GM19043 (cell line): ENCODE data around the gene HEXIM1.

Experiments
- ATAC-seq: cut with Tn5 transposase; IDR thresholded peaks from one replicate; pipeline ENCODE4 v1.9.1; 2021; ENCODE audit warnings: low read depth; ENCODE audit not compliant: unreplicated experiment

The HEXIM1 gene

GRCh38 chr17:45144199-45145034, 3.9 kb upstream of the HEXIM1 start:
- ATAC-seq, result no peak

- ATAC-seq, result no peak
These were observed 3.3 kb upstream of the HEXIM1 start for GRCh38 chr17:45145035-45145389.

GRCh38 chr17:45146166-45146565, 2.1 kb upstream of the HEXIM1 start:
- ATAC-seq, result no peak

GRCh38 chr17:45146592-45146889, 1.7 kb upstream of the HEXIM1 start:
- ATAC-seq, result no peak

DNA sequence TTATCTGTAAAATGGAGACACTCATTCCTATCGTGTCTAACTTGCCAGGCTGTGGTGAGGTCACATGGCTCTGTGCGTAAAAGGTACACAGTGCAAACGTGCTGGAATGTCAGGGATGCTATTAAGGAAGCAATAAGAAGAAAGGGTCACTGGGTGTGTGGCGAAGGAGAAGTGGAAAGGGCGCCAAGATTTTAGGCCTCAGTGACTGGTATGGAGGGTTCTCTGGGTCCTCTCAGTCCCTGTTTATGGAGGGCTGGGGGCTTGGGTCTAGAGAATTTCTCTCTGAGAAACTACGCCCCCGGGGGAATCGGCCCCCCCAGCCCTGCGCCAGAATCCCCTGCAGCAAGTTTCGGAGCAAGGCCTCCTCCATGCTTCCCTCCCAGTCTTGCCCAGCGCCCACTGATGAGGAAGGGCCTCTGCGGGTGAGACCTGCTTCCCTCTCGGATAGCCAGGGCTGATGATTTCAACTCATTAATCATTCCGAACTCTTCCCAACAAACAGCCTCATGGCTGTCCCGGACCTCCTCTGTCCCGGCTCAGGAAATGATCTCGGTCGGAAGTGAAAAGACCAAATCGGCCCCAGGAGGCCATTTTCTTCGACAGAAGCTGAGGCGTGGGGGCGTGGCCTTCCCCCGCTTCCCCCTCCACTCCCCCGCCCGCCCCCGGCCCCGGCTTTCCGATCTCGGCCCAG, 1.2 kb upstream of the HEXIM1 start:
- no peak for ATAC-seq

- ATAC-seq, result no peak
These were observed 593 bp upstream of the HEXIM1 start for GRCh38 chr17:45147581-45148182.

DNA sequence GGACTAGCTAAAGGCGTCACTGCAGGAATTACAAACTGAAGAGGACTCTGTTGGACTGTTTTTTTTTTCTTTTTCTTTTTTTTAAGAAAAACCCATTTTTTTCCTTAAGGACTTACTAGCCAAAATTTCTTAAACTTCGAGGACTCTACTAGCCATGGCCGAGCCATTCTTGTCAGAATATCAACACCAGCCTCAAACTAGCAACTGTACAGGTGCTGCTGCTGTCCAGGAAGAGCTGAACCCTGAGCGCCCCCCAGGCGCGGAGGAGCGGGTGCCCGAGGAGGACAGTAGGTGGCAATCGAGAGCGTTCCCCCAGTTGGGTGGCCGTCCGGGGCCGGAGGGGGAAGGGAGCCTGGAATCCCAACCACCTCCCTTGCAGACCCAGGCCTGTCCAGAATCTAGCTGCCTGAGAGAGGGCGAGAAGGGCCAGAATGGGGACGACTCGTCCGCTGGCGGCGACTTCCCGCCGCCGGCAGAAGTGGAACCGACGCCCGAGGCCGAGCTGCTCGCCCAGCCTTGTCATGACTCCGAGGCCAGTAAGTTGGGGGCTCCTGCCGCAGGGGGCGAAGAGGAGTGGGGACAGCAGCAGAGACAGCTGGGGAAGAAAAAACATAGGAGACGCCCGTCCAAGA, 878 bp downstream of the HEXIM1 start:
- ATAC-seq, result no peak

- no peak for ATAC-seq
These were observed 1.7 kb downstream of the HEXIM1 start for GRCh38 chr17:45149669-45150664.

DNA sequence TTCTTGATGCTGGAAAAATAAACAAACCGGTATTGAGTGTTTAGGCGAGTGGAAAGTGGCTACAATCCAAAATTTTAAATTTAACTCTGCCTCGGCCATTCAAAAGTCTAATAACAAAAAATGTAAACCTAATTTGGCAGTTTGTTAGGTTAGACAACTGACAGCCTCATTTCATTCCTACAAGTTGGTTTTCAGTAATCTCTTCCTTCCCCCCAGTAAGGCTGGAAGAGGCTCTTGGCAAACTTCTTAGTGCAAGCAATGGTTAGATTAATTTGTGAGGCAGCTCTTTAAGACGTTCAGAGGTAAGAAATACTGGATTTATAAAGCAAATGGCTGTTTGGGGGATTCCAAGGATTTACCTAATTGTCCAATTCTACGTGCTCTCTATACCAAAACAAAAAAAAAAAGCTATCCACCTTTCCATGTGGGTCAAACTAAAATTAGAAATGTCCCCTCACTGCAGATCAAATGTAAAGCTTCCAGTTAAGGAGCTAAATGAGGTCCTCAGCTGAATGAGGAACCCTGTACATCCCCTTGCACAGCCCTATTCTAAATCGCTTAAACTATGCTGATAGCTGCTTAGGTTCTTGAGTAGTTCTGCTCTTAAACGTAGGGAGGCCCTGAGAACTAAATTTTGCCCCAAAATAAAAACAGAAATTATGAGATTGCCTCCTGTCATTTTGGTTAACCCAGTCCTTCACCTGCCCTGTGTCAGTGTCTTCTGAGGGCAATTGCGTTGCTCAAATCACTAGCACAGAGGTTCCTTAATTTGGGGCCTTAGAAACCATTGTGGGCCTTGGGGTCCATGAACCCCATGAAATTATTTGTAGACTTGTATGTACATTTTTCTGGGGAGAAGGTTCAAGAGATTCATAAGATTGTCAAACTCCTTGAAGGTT, 2.9 kb downstream of the HEXIM1 start:
- ATAC-seq, result no peak

- ATAC-seq, result no peak
These were observed 6.8 kb downstream of the HEXIM1 start for GRCh38 chr17:45155029-45155428.

- ATAC-seq, result no peak
These were observed 7.2 kb downstream of the HEXIM1 start for GRCh38 chr17:45155483-45155882.

- ATAC-seq, result no peak
These were observed 8.0 kb downstream of the HEXIM1 start for GRCh38 chr17:45156242-45156641.

DNA sequence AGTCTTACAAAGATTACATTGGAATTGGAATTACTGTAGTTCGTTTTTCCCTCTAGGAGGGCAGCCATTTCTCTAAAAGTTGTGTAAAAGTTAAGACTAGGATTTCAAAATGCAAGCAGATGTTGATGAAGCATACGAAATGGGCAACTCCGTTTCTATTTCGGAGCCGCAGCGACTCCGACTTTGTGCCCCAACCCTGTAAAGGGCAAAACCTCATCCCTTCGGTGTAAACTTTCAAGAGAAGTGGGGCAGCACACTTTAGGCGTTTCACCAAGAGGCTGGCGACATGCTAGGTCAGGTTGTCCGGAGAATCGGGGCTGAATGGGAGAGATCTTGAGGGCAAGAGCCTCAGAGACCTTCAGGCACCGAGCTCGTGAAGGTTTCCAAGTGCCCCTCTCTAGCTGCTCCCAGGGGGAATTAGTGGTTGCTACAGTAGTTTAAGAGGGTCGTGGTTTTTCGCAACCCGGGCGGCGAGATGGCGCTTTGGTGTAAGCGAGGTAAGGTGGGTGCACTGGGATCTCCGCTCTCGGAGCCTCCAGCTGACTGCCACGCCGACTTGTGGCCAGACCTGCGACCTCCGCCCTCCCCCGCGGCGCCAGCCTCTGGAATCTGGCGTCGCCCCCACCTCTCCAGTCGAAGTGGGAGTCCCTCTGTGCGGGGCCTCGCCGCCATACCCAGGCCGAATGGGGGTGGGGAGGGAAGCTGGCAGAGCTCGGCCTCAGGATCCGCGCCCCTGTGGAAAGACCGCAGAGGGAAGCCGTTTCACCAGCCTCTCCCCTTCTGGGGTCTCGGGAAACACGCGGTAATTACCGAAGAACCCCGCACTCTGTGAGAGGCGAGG, 12.4 kb downstream of the HEXIM1 start:
- no peak for ATAC-seq

GRCh38 chr17:45161288-45162024, 13.2 kb downstream of the HEXIM1 start, which contains the start of gene HEXIM2:
Gene HEXIM2, plus strand, starts transcription at chr17:45161875. Its CDS starts 919 bp downstream, at chr17:45162794.
- ATAC-seq, result peak; percentile 88

DNA sequence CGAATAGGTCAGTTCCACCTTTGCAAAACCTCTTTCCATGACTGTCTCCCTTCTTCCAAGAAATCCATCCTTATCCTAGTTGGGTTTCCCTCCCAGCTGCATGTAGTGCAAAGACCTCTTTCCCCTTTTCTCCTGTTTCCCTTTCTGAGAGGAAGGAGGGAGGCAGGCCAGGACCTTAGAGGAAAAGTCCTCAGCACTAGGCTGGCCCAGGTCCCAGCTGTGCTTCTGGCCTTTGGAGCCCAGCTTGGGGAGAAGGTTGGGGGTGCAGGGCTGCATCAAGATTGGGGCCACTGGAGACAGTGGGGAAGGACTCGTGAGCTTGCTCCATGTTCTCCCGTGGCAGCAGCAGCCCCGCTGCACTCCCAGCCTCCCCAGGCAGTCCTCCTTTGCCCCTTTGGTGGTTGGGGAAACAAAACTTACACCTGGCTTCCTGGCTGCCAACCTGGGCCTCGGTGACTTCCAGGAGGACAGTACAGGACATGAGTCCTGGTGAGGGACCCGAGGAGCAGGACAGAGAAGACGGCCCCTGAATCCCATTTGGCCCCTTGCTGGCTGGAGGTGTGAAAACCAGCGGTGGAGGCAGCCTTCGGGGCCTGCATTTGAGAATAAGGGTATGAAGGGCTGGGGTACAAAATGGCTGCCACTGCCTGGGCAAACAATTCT, 13.9 kb downstream of the HEXIM1 start:
- no peak for ATAC-seq

GRCh38 chr17:45164734-45165269, 16.5 kb downstream of the HEXIM1 start:
- ATAC-seq, result no peak
